Stimulated activated CD4-positive, alpha-beta T cell treated with anti-CD3 and anti-CD28 coated beads, Interleukin-1b, Interleukin-23, amount 100 ng/mL, for 1 hour (primary cell): ENCODE data around the gene PLK1.

Source experiments
- DNase-seq, 2 donors: peaks; one replicate each; pipeline ENCODE4 v3.0.0-alpha.2; 2020; ENCODE audit warnings: low read depth in 2 of 2

PLK1 gene

DNA sequence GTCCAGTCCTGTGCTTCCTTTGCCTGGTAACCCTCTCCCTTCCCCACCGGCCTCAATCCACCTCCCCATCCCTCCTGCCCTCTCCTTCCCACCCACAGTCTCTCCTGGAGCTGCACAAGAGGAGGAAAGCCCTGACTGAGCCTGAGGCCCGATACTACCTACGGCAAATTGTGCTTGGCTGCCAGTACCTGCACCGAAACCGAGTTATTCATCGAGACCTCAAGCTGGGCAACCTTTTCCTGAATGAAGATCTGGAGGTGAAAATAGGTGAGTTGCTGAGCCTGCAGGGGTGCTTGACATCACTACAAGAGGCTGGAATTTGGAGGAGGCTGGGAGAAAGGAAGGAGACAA is 1.3 kb downstream of the PLK1 start:
- DNase-seq: no peak

DNA sequence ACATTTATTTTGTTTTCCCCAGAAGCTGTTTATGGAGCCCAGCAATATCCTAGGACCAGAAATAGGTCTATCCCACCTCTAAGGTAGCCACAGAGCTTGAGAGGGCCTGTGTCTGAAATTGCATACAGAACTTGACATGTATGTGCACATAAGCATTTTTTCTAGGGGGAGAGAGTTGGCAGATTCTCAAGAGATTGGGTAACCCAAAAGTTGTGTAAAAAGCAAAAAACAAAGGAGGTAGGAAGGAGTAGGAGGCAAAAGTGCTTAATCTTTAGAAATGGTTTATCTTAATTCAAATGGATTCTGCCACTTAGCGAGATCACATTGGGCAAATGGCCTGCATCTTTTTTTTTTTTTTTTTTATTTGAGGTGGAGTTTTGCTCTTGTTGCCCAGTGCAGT is 3.5 kb downstream of the PLK1 start:
- DNase-seq: no peak

DNA sequence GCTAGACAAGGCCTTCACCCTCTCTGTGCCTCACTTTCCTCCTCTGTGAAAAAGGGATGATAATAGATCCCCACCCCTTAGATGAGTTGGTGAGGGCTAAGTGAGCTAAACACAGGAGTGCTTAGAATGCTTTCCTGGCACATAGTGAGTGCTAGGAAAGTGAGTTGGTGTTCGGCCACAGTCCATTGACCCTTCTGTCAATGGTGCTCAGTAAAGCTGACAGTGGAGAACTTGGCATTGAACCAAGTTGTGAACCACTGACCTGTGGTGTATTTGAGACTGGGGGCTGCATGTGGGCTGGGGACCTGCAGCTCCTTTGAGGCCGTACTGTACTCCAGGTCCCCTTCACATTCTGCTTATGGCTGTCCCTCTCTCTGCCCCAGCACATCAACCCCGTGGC is 4.8 kb downstream of the PLK1 start:
- no peak for DNase-seq

DNA sequence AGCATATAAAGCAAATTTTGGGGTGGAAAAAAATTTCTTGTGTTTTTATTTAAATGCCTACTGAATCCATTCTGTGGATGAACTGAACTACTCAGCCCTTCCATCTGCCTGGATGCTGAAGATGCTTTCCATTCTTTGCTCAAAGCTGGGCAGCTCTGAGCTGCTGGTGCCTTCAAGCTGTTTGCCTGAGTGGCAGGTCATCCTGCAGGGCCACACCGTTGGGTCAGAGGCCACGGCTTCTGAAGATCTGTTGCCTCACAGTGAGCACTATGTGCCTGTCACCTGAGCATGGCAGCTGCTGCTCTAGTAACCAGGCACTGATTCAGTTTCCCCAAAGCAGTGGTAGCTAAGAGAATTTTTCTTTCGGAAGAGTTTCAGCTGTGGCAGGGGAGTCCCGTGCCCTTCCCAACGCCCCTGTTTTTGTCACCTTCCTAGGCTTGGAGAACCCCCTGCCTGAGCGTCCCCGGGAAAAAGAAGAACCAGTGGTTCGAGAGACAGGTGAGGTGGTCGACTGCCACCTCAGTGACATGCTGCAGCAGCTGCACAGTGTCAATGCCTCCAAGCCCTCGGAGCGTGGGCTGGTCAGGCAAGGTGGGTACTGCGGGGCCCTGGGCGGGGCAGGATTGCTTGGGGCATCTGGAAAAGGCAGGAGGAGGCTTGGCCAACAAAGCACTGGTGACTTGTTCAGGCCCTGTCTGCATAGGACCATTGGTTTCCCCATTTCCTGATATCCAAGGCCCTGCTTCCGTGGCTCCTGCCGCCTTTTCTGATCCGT is 8.5 kb downstream of the PLK1 start:
- no peak for DNase-seq

DNA sequence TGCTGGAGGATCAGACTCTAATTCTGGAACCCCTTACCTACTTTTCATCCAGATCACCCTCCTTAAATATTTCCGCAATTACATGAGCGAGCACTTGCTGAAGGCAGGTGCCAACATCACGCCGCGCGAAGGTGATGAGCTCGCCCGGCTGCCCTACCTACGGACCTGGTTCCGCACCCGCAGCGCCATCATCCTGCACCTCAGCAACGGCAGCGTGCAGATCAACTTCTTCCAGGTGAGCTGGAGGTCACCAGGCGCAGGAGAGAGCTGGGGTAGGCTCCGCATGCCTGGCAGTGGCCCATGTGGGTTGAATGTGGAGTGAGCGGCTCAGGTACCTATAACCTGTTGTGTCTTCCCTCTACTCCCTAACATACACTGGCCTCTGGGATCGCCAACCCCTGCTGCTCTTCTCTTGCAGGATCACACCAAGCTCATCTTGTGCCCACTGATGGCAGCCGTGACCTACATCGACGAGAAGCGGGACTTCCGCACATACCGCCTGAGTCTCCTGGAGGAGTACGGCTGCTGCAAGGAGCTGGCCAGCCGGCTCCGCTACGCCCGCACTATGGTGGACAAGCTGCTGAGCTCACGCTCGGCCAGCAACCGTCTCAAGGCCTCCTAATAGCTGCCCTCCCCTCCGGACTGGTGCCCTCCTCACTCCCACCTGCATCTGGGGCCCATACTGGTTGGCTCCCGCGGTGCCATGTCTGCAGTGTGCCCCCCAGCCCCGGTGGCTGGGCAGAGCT is 10.9 kb downstream of the PLK1 start:
- DNase-seq: no peak

DNA sequence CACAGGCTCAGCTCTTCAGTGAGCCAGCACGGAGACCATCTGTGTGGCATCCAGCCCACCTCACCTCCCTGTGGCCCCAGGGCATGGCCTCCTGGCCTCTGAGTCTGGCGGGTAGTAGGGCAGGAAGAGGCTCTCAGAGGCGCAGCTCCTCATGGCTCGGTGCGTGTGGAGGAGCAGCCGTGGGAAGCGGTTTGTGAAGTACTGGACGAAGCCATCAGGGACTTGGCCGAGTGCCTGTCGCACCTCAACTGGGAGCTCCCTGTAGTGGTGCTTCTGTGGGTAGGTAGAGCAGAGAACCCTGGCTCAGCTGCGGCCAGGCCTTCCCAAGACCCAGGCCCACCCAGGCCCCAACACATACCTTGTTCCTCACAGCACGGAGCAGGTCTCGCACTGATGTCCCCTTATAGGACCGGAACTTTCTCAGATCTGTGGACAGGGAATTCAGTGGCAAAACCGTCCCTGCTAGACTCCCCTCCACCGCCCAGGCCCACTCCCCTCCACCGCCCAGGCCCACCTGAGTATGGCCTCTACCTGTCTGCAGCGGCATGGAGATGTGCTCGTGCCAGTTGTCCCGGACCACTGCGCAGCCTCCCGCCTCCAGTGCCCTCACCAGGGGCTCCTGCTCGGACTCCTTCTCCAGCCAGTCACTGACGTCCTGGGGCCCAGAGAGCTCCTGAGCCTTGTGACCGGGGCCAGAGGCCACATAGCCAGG is 12.2 kb downstream of the PLK1 start:
- DNase-seq: no peak

DNA sequence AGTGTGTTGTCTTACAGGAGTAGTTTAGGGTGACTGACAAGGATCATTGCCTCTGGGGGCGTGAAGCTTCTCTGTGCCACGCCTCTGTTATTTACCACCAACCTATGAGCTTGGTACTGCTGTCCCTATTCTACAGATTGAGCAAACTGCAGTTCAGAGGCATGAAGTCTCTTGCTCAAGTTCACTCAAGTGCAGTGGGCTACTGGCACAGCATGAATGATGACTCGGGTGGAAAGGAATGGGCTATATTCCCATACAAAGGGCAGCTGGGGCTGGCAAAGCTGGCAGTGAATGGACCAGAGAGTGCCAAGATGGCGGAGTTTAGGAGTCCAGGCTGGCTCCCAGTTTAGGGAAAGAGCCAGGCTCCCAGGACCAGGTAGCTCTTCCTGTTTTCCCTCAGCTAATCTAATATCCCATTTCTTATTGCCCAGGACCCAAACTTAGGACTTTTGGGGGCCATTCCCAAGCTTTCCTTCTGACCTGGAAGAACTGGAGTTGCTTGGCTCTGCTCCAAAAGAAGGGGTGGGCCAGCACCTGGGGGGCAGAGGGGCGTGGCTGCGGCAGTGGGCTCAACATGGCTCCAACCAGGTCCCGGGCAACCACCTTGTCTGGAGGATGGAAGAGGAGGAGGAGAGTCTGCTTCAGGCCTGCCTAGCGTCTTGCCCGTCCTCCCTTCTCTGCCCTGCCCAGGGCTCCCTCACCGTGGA is 12.9 kb downstream of the PLK1 start:
- DNase-seq: no peak

DNA sequence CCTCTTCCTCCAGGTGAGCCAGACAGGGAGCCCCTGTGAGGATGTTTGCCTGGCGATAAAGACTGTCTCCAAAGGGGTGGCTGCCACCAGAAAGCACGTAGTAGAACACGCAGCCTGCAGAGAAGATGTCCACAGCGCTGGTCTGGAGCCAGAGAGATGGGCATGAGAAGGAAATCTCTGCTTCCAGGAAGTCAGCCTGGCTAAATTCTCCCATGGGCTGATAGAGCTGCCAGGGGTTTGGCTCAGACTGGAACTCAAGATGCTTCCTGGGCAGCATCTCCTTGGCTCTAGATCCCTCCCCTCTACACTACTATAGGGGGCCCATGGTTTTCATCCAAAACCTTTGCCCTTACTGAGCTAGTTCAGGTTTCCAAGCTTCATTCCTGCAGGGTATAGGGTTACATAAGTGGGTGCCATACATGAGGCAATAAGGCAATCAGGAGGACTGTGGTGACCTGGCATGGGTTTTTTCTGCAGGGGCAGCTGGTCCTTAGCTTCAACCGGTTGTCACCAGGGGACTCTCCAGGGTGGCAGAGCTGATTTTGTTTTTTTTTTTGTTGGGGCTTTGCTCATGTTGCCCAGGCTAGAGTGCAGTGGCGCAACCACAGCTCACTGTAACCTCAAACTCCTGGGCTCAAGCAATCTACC is 13.6 kb downstream of the PLK1 start:
- DNase-seq: no peak

DNA sequence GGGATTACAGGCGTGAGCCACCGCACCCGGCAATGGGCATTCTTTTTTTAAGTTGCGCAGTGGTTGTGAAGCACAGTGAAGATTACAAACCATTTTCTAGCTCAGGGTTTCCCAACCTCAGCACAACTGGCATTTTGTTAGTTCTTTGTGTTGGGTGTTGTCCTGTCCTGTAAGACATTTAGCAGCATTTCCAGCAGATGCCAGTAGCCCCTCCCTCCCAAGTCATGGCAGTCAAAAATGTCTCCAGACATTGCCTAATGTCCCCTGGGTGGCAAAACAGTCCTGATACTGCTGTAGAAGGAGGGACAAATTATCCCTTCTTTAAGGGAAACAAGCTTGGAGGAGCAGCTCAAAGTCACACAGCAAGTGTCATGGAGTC is 15.6 kb downstream of the PLK1 start:
- no peak for DNase-seq

DNA sequence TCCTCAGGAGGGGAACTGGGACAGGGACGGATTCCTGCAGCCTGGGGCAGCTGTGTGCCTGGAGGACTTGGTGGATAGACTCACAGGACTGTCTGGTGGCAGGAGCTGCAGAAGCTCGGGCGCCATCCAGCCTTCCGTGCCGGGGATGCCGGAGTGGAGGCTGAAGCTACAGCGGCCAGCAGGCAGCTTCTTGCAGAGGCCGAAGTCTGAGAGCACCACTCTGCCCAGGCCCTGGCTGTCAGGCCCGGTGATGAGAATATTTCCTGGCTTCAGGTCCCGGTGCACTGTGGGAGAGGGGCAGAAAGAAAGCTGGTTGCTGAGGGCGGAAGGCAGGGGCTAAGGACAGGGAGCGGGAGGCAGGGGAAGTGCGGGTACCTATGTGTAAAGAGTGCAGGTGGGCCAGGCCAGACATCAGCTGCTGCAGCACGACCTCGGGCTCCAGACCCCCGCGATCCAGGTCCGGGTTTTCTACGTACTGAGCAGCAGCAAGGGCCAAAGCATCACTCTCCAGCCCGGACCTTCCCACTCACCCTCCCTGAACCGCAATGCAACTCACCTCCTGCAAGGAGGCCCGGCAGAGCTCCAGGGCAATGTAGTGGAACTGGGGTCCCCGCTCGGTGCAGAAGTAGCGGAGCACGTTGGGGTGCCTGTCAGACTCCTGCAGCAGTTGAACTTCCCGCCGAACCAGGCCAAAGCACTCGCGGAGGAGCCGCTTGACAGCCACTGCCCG is 16.1 kb downstream of the PLK1 start:
- DNase-seq: no peak

DNA sequence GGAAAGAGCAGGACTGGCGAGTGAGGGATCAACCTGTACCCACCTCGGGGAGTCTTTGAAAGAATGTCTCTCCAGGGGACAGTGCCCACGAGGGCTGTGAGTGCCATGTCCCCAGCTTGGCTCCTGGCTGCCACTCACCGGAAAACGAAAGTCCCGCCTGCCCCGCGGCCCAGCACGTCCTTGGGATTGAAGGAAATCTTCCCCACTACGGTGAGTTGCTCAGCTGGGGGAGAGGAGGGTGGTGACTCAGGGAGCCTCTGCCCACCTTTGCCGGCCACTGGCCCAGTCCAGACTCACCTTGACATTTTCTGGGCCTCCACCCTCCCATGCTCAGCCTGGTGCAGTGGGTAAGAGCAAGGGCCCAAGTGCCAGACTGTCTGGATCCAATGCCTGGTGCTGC is 17.1 kb downstream of the PLK1 start:
- no peak for DNase-seq

DNA sequence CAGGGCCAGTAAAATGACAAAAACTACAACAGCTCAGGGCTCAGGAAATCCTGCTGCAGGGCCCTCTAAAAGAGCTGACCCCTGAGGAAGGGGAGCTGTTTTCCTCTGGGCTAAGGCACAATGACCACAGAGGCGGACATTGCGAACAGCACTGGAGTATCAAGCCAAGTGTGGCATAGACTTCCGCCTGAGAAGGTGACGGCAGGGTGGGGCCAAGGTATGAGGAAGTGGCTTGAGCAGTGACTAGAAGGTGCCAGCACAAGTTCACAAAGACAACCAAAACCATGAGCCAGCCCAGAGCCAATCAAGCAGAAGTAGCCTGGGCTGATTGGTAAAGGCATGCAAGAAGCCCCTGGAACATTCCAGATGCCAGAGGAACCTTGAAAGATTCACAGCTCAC is 20.4 kb downstream of the PLK1 start:
- DNase-seq: no peak

DNA sequence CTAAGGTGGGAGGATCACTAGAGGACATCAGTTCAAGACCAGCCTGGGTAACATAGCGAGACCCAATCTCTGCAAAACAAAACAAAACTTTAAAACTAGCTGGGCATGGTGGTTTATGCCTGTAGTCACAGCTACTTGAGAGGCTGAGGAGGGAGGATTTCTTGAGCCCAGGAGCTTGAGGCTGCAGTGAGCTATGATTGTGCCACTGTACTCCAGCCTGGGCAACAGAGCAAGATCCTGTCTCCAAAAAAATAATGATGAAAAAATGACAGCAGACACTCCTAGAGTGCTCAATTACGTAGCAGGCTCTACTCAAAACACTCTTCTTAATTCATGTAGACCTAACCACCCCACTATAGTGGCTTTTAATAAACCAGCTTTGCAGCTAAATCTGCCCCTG is 21.4 kb downstream of the PLK1 start:
- no peak for DNase-seq

DNA sequence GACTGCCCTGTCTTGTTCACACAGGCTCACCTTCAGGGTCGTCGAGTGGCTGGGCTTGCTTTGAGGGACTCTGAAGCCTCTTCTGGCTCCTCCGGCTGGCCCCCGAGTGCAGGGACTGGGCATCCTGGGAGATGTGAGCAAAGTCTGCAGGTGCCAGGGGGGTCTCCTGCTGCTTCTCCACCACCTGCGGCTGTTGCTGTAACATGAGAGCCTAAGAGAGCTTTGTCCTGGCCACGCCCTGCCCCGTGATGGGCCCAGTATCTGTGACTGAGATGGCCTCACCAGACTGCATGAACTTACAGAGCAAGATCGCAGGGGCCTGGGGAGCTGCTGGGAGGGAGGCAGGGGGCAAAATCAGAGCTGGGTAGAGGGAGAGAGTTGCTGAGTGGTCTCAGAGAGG is 21.8 kb downstream of the PLK1 start:
- DNase-seq: no peak

DNA sequence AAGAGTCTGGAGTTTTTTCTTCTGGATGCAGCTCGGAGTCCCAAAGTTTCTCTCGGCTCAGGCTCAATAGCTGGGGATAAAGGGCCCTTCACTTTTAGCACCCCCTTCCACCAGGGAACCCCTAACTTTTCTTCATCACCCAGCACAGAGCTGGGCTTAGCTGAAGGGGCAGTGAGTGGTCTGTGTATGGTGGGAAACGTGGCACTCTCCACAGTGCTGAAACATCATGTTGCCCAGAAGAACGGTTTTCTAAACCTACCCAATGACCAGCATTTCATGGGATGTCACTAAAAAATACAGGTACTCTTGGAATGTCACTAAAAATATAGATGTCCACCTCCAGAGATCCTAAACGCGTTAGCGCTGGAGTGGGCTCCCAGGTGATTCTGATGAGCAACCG is 22.4 kb downstream of the PLK1 start:
- no peak for DNase-seq

DNA sequence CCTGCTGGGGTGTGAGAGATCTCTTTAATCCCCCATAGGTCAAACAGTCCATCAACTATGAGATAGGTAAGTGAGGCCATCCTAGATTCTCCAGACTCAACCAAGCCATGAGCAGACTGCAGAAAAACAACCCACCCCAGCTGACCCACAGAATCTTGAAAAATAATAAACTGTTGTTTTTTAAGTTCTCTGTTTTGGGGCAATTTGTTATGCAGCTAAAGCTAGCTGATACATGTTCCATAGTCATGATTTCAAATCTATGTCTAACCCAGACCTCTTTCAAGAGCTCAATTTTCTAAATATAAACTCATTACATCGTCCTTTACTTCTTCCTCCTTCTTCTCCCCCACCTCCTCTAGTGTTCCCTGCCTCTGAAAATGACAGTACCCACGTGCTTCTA is 24.3 kb downstream of the PLK1 start:
- DNase-seq: no peak

DNA sequence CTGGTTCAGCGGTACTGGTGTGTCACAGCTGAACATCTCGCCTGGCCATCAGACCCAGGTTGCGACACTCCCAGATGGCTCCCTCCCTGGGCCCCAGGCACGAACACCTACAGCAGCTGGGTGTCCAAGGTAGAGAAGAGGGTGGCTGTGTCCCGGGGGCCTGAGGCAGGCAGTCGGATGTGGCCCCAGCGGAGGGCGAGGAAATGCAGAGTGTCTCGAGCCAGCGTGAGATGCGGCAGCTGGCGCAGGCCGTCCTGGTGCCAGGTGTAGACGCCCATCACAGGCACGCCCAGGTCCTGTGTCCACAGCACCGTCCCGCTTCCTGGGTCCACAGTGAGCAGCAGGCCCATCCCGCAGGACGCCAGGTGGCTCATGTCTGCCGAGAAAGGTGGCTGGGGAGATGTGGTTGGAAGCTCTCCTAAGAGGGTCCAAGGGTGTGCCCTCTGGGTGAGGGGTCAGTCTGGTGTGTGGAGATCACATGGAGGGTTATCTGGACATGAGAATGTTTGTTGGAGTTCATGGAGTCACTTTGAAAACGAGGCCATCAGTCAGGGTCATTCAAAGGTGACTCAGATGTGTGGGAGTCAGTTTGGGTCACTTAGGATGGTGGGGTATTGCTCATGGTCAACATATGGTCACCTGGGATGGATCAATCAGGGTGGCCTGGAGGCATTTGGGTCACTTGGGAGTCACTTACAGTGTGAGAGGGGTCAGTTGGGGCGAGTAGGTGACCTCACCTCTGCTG is 26.3 kb downstream of the PLK1 start:
- no peak for DNase-seq

DNA sequence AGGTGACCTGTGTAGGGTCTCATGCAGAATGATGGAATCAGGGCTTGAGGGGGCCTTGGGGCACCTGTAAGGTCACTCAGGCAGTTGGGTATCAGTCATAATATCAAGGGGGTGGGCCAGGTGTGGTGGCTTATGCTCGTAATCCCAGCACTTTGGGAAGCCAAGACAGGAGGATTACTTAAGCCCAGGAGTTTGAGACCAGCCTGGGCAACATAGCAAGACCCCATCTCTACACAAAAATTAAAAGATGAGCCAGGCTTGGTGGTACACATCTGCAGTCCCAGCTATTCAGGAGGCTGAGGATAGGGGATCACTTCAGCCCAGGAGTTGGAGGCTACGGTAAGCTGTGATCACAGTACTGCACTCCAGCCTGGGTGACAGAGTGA is 26.8 kb downstream of the PLK1 start:
- DNase-seq: no peak

DNA sequence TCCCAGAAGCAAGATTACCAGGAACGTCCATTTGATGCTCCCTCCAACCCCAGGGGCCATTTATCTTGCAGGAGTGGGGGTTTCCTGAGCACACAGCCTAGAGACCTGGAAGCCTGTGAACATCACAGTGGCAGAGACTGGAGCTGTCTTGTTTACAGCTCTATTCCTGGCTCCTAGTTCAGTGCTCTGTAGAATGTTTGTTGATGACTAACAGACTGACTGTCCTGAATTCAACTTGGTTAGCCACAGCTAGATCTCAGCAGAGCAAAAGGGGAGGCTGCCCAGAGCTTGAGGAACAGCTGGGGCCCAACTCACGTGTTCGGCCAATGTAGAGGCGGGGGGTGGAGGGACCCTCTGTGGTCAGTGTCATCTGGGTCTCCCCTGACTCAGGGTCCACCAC is 27.8 kb downstream of the PLK1 start:
- DNase-seq: no peak

DNA sequence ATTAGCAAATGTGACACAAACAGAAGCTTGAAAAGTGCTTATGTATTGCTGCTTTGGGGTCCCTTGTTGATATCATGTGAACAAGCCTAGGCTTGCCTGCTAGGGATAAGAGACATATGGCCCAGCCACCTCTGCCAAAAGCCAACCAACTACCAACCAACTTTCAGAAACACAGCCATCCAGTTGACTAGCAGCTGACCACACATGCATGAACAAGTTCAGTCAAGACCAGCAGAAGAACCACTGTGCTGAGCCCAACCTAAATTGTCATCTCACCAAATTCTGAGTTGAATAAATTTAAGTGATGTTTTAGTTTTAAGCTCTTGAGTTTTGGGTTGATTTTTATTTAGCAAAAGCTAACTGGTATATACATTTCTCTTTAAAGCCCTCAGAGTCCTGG is 30.8 kb downstream of the PLK1 start:
- no peak for DNase-seq

DNA sequence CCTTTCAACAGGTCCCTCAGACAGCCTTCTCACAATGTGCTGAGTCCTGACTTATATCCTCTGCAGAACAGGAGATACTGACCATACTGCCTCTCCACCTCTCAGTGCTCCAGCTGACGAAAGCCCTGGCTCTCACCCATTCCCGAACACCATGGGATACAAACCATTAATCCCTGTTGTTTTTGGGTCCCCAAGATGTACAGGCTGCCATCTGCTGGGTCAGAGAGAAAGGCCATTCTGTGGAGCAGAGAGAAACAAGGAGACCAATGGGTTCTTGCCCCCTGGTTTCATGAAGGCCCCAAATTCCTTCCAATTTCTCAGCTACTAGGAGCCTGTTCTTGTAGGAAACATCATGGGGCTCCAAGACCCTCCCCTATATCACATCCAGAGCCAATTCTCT is 31.3 kb downstream of the PLK1 start:
- no peak for DNase-seq
